ENCODE data around the gene MAPK8.
"Not testable (repeated sequence)": the region's sequence is repeated elsewhere in the genome, so short reads cannot be mapped to it uniquely, and the experiment has no call there.

The MAPK8 gene

GRCh38 chr10:48389846-48390557 lies 83.5 kb downstream of the MAPK8 start:
- DNase-seq: no peak

- no peak for DNase-seq
These were observed 84.0 kb downstream of the MAPK8 start for GRCh38 chr10:48390558-48390871.

GRCh38 chr10:48390933-48391845 lies 84.7 kb downstream of the MAPK8 start:
- no peak for DNase-seq

- no peak for DNase-seq
These were observed 85.5 kb downstream of the MAPK8 start for GRCh38 chr10:48391994-48392393.

GRCh38 chr10:48398261-48398660 lies 91.8 kb downstream of the MAPK8 start:
- DNase-seq: no peak

- no peak for DNase-seq
These were observed 92.6 kb downstream of the MAPK8 start for GRCh38 chr10:48399056-48399541.

GRCh38 chr10:48399551-48399950 lies 93.1 kb downstream of the MAPK8 start:
- no peak for DNase-seq

- DNase-seq: no peak
These were observed 93.8 kb downstream of the MAPK8 start for GRCh38 chr10:48400129-48400849.

GRCh38 chr10:48400850-48401220 lies 94.4 kb downstream of the MAPK8 start:
- no peak for DNase-seq

GRCh38 chr10:48404646-48405045 lies 98.2 kb downstream of the MAPK8 start:
- DNase-seq: no peak

GRCh38 chr10:48406204-48406603 lies 99.7 kb downstream of the MAPK8 start:
- peak; percentile 19 for DNase-seq

GRCh38 chr10:48406658-48407057 lies 100.2 kb downstream of the MAPK8 start:
- no peak for DNase-seq

GRCh38 chr10:48410503-48410902 lies 104.0 kb downstream of the MAPK8 start:
- no peak for DNase-seq

GRCh38 chr10:48411510-48411909 lies 105.0 kb downstream of the MAPK8 start:
- DNase-seq: no peak

- no peak for DNase-seq
These were observed 105.6 kb downstream of the MAPK8 start for GRCh38 chr10:48412081-48412480.

GRCh38 chr10:48412933-48413332 lies 106.5 kb downstream of the MAPK8 start:
- no peak for DNase-seq

GRCh38 chr10:48414160-48414559 lies 107.7 kb downstream of the MAPK8 start:
- no peak for DNase-seq

- DNase-seq: no peak
These were observed 108.3 kb downstream of the MAPK8 start for GRCh38 chr10:48414778-48415177.

GRCh38 chr10:48416584-48417232 lies 110.2 kb downstream of the MAPK8 start:
- DNase-seq: no peak

- DNase-seq: no peak
These were observed 110.9 kb downstream of the MAPK8 start for GRCh38 chr10:48417374-48417773.

- DNase-seq: no peak
These were observed 111.8 kb downstream of the MAPK8 start for GRCh38 chr10:48418189-48418788.

GRCh38 chr10:48419714-48420113 lies 113.2 kb downstream of the MAPK8 start:
- DNase-seq: no peak

GRCh38 chr10:48421862-48422261 lies 115.4 kb downstream of the MAPK8 start:
- not testable (repeated sequence) for DNase-seq

Measured in hematopoietic multipotent progenitor cell treated with erythropoietin and hydrocortisone succinate and interleukin-3 and kit ligand, for 8 days (in vitro differentiated cells).